ENCODE results near the gene ZNF410.

- TF ChIP-seq, protein P1, sequence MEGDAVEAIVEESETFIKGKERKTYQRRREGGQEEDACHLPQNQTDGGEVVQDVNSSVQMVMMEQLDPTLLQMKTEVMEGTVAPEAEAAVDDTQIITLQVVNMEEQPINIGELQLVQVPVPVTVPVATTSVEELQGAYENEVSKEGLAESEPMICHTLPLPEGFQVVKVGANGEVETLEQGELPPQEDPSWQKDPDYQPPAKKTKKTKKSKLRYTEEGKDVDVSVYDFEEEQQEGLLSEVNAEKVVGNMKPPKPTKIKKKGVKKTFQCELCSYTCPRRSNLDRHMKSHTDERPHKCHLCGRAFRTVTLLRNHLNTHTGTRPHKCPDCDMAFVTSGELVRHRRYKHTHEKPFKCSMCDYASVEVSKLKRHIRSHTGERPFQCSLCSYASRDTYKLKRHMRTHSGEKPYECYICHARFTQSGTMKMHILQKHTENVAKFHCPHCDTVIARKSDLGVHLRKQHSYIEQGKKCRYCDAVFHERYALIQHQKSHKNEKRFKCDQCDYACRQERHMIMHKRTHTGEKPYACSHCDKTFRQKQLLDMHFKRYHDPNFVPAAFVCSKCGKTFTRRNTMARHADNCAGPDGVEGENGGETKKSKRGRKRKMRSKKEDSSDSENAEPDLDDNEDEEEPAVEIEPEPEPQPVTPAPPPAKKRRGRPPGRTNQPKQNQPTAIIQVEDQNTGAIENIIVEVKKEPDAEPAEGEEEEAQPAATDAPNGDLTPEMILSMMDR (IDR thresholded peaks at IDR 0.05) = no peak
- no peak for TF ChIP-seq POLR2A (IDR thresholded peaks at IDR 0.05)
These were observed 23.4 kb upstream of the ZNF410 start for GRCh38 chr14:73863209-73863608.
